Stomach (tissue), 9 donors: ENCODE data around the gene NRP2. TPM values are rescaled to one million over a fixed set of nuclear protein-coding genes. Genes with fewer than 3 reads are reported as not detected.

Source experiments
- DNase-seq, 2 donors: peaks; one replicate each; pipeline versions ENCODE4 v3.0.0 to v3.0.0-alpha.2; 2013 to 2019
- H3K27ac ChIP-seq, 5 donors: fragments of 200-600 bp in 4 of 5; sonication (generic) in 4 of 5; one replicate each; pipeline ENCODE4 v1.5.1; 2013 to 2019; ENCODE audit warnings: mild to moderate bottlenecking in 1 of 5, moderate library complexity in 1 of 5
- H3K27me3 ChIP-seq, 3 donors: fragments of 200-600 bp; sonication (generic); one replicate each; pipeline ENCODE4 v1.5.1; 2017 to 2019; ENCODE audit warnings: mixed run types in 1 of 3
- H3K36me3 ChIP-seq, 4 donors: fragments of 200-600 bp; sonication (generic); 1 replicate in 3 of 4; 2 replicates in 1 of 4; pipeline ENCODE4 v1.5.1; 2016 to 2019
- H3K4me1 ChIP-seq, 4 donors: fragments of 200-600 bp; sonication (generic); one replicate each; pipeline ENCODE4 v1.5.1; 2016 to 2019
- H3K4me3 ChIP-seq, 4 donors: fragments of 200-600 bp; sonication (generic) in 3 of 4; one replicate each; pipeline ENCODE4 v1.5.1; 2016 to 2019; ENCODE audit warnings: mild to moderate bottlenecking in 1 of 4
- H3K9me3 ChIP-seq, 4 donors: fragments of 200-600 bp; sonication (generic); one replicate each; pipeline ENCODE4 v1.5.1; 2016 to 2019
- EP300 ChIP-seq: sonication (generic); formaldehyde crosslinking; IDR thresholded peaks from one replicate; pipeline ENCODE4 v1.6.1; 2017; ENCODE audit warnings: antibody characterized with exemption
- POLR2A ChIP-seq, 4 donors: fragments of 450-650 bp; IDR thresholded peaks; one replicate each; pipeline ENCODE4 v1.6.1; 2016; ENCODE audit warnings: antibody characterized with exemption in 4 of 4, control low read depth in 2 of 4, mild to moderate bottlenecking in 1 of 4, moderate library complexity in 1 of 4
- POLR2AphosphoS5 ChIP-seq, 3 donors: sonication (generic); formaldehyde crosslinking; IDR thresholded peaks; one replicate each; pipeline ENCODE4 v1.6.1; 2016; ENCODE audit warnings: antibody characterized with exemption in 3 of 3
- WGBS, 5 donors: extraction: QIAGEN DNeasy Blood & Tissue Kit in 3 of 5; methylation state at CpG; one replicate each; pipeline versions ENCODE4 v1.1.5 to v1.1.7; 2013 to 2018; 5-methylcytosine and 5-hydroxymethylcytosine counted together
- intact Hi-C: fragments of 100-400 bp; cut with DNase I; formaldehyde crosslinking; loops from one replicate; pipeline ENCODE4 v1.15.1; 2023; ENCODE audit warnings: low total_unique reads
- polyA plus RNA-seq, 3 donors: library from polyadenylated mRNA; stranded (reverse); fragments of 200-250 nt; gene quantifications; one replicate each; pipeline ENCODE4 v1.2.3, GENCODE V29; 2013
- total RNA-seq, 5 donors: library from RNA; depleted of rRNA; stranded (reverse); fragments of >200 nt; gene quantifications; one replicate each; pipeline versions ENCODE4 v1.1.0 to v1.2.3, GENCODE V29; 2014 to 2016
- TF ChIP-seq, protein P1 (sequence below), 7 experiments: fragments of 450-650 bp in 4 of 7; fragments of 200-600 bp in 3 of 7; sonication (generic) in 3 of 7; IDR thresholded peaks; one replicate each; pipeline ENCODE4 v1.5.1; 2016 to 2019; ENCODE audit warnings: antibody characterized with exemption in 7 of 7, control low read depth in 2 of 7, mild to moderate bottlenecking in 1 of 7
- donor health status: healthy with polysubstance abuse.
- donor health status: Bipolar disorder and iron deficiency.
- donor health status: healthy.

The NRP2 gene
- total and polyA plus RNA-seq, 8 donors: 0.92 to 166 (median 31.6) TPM

DNA sequence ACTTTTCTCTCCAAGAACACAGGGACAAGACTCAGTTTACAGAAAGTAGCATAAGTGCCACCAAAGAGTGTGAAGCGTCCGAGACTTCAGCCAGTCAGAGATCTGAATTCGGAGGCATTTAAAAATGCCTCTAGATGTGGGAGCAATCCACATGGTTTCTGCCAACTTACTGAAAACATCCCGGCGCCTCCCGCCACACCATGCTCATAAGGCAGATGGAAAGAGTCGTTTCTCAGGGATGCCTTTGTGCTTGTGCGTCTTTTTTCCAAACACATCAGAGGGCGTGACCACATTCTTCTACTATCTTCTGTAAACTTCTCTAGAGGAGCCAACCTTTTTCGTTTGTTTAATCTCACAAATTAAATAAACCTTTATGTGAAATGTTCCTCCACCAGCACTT, 88.7 kb downstream of the NRP2 start:
- peak; percentile 53 to 67 for DNase-seq
- peak in 1 of 3 donors; percentile 45 for TF ChIP-seq POLR2AphosphoS5 (IDR thresholded peaks at IDR 0.05)
- TF ChIP-seq, protein P1, sequence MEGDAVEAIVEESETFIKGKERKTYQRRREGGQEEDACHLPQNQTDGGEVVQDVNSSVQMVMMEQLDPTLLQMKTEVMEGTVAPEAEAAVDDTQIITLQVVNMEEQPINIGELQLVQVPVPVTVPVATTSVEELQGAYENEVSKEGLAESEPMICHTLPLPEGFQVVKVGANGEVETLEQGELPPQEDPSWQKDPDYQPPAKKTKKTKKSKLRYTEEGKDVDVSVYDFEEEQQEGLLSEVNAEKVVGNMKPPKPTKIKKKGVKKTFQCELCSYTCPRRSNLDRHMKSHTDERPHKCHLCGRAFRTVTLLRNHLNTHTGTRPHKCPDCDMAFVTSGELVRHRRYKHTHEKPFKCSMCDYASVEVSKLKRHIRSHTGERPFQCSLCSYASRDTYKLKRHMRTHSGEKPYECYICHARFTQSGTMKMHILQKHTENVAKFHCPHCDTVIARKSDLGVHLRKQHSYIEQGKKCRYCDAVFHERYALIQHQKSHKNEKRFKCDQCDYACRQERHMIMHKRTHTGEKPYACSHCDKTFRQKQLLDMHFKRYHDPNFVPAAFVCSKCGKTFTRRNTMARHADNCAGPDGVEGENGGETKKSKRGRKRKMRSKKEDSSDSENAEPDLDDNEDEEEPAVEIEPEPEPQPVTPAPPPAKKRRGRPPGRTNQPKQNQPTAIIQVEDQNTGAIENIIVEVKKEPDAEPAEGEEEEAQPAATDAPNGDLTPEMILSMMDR (IDR thresholded peaks at IDR 0.05): no peak
- WGBS, 5 donors: 17 to 61% (median 28%) methylated on average over 10 of the region's 10 CpGs
- H3K27me3 ChIP-seq: no peaks in the 10 kb centered on the region
- no peaks in the 10 kb centered on the region for H3K9me3 ChIP-seq
- peaks cover 35 to 88% (median 60%) of the 10 kb centered on the region in 4 donors for H3K4me1 ChIP-seq
- intact Hi-C loops: no loop called here
- H3K4me3 ChIP-seq: no peak overlapping the region
- H3K27ac ChIP-seq: peak overlapping the region; percentile 34 to 80 (median 73)
- H3K36me3 ChIP-seq: peaks cover 0 to 9% (median 2%) of the 10 kb centered on the region in 4 donors

DNA sequence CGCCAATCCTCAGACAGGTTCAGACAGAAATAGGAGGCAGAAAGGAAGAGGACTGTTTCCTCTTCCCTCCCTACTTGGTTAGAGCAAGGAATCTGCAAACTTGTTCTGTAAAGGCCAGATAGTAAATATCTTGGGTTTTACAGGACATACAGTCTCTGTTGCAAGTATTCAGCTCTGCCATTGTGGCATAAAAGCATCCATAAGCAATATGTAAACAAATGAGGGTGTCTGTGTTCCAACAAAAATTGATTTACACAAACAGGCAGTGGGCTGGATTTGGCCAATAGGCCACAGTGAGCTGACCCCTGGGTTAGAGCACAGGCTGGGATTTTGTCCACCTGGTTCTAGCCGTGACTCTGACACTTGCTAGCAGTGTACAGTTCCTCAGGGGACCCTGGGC, 89.4 kb downstream of the NRP2 start:
- intact Hi-C loops: no loop called here
- peaks cover 0 to 5% (median 0%) of the 10 kb centered on the region in 4 donors for H3K36me3 ChIP-seq
- H3K9me3 ChIP-seq: no peaks in the 10 kb centered on the region
- DNase-seq: no peak
- peak overlapping the region in 4 of 5 donors; percentile 73 to 84 (median 78) for H3K27ac ChIP-seq
- no peaks in the 10 kb centered on the region for H3K27me3 ChIP-seq
- WGBS, 5 donors: 34 to 89% (median 36%) methylated on average over 2 of the region's 2 CpGs
- peaks cover 35 to 87% (median 58%) of the 10 kb centered on the region in 4 donors for H3K4me1 ChIP-seq
- no peak overlapping the region for H3K4me3 ChIP-seq
- TF ChIP-seq POLR2A (IDR thresholded peaks at IDR 0.05) (no peak), POLR2AphosphoS5 (IDR thresholded peaks at IDR 0.05) (no peak)

DNA sequence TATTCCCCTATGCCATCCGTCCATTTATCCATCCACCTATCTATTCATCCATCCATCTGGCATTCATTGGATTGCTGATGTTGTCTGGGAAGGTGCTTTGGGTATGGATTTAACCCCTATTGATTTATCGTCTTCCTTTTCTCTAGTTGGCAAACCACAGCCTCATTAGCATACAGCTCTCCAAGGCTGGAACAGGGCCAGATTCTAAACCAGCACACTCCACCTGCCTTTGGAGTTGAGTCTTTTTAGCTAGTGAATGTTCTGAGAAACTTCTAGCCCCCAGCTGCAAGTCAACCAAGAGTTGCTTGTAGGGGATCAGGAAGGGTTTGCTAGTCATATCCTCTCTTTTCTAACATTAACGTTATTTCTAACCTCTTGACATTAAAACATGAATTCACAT, 90.7 kb downstream of the NRP2 start:
- Histone ChIP-seq H3K4me1 (peaks cover 28 to 73% (median 49%) of the 10 kb centered on the region in 4 donors), H3K36me3 (no peaks in the 10 kb centered on the region), H3K9me3 (no peaks in the 10 kb centered on the region), H3K27ac (peak overlapping the region in 2 of 5 donors; percentile 9 to 76), H3K27me3 (no peaks in the 10 kb centered on the region), H3K4me3 (no peak overlapping the region)
- intact Hi-C loops: no loop called here
- TF ChIP-seq POLR2A (IDR thresholded peaks at IDR 0.05) (no peak), EP300 (no peak), POLR2AphosphoS5 (IDR thresholded peaks at IDR 0.05) (no peak)
- TF ChIP-seq, protein P1 (IDR thresholded peaks at IDR 0.05): no peak
- 37 to 54% (median 44%) methylated on average over 3 of the region's 3 CpGs for WGBS, 5 donors
- DNase-seq: peak in 1 of 2 donors; percentile 49

DNA sequence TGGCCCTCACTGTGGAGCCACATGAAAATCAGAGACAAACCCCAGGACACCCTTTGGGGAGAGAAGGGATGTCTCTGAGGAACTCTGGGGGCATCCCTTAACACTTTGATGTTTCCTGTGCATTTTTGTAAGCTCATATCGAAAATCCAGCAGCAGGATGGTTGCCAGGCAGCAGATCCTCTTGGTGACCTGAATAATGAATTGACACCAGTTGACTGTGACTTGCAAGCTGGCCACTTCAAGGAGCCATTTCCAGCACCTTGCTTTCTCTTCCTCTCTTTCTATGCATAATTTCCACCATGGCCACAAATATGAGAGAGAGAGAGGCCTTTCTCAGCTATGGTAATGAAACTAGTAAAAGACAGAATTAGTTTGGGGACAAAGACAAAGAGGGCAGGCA, 91.7 kb downstream of the NRP2 start:
- H3K9me3 ChIP-seq: no peaks in the 10 kb centered on the region
- H3K27me3 ChIP-seq: no peaks in the 10 kb centered on the region
- peak overlapping the region in 3 of 5 donors; percentile 8 to 76 (median 9) for H3K27ac ChIP-seq
- H3K4me3 ChIP-seq: no peak overlapping the region
- peaks cover 21 to 63% (median 41%) of the 10 kb centered on the region in 4 donors for H3K4me1 ChIP-seq
- TF ChIP-seq EP300: no peak
- no peak for TF ChIP-seq POLR2A (IDR thresholded peaks at IDR 0.05)
- TF ChIP-seq, protein P1 (IDR thresholded peaks at IDR 0.05): no peak
- TF ChIP-seq POLR2AphosphoS5 (IDR thresholded peaks at IDR 0.05): no peak
- H3K36me3 ChIP-seq: no peaks in the 10 kb centered on the region
- intact Hi-C loops: no loop called here
- WGBS, 5 donors: 72 to 92% (median 82%) methylated on average over 1 of the region's 1 CpG
- DNase-seq: no peak

DNA sequence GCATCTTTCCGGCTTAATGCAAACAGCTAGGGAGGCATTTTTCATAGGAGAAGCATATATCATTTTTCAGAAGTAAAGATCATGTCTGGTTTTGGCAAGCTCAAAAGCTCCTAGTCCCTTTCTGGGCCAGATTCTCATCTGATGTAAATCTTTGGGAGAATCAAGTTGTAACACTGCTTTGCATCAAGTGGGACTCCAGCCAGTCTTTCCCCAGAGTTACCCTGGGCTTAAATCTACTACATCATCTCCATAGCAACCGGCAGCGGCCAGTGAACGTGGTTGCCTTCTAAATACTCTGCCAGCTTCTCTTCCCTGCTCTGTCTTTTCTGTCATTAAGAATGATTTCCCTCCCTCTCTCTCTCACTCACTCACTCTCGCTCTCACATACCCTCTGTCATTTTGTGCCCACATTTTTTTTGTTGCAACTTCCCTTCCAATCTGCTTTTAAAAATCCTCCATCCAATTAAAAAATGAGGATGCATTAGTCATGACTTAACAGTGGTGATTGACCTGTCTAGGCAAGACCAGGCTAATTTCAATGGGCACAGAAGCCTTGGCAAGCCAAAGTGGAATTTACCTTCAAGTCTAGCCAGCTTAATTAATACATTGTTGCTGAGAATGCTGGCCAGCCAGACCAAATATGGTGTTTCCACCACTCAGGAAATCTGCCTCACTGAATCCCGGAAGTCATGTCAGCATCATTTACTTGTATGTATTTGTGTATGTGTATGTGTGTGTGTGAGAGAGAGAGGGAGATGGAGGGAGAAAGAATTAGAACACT, 93.0 kb downstream of the NRP2 start:
- Histone ChIP-seq H3K36me3 (no peaks in the 10 kb centered on the region), H3K27me3 (no peaks in the 10 kb centered on the region), H3K27ac (peak overlapping the region in 2 of 5 donors; percentile 33 to 47), H3K4me3 (no peak overlapping the region), H3K4me1 (peaks cover 10 to 50% (median 33%) of the 10 kb centered on the region in 4 donors), H3K9me3 (no peaks in the 10 kb centered on the region)
- intact Hi-C loops: no loop called here
- DNase-seq: peak in 1 of 2 donors; percentile 91
- no peak for TF ChIP-seq POLR2AphosphoS5 (IDR thresholded peaks at IDR 0.05)
- TF ChIP-seq POLR2A (IDR thresholded peaks at IDR 0.05): no peak
- TF ChIP-seq EP300: no peak
- TF ChIP-seq, protein P1 (IDR thresholded peaks at IDR 0.05): no peak
- 37 to 72% (median 57%) methylated on average over 6 of the region's 6 CpGs for WGBS, 5 donors
